ENCODE results near the gene PTPRN. TPM values are rescaled to one million over a fixed set of nuclear protein-coding genes. Genes with fewer than 3 reads are reported as not detected.
"Not testable (repeated sequence)": the region's sequence is repeated elsewhere in the genome, so short reads cannot be mapped to it uniquely, and the experiment has no call there.

The PTPRN gene
- total RNA-seq, 1 experiment from 2014 or later: not detected

DNA sequence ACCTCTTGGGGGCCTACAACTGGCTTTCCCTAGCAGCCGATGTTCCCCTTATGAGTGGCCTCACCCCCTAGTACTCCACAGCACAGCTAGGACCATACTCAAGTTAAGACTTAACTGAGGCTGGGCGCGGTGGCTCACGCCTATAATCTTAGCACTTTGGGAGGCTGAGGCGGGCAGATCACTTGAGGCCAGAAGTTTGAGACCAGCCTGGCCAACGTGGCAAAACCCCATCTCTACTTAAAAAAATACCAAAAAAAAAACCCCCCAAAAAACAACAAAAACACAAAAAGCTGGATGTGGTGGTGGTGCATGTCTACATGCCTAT is 22.1 kb downstream of the PTPRN start:
- H4K20me1 ChIP-seq (ENCODE audit: insufficient read depth); H3K27ac ChIP-seq (ENCODE audit: low read depth, low read length); DNase-seq (ENCODE audit: low read depth, low spot score); H3K9me2 ChIP-seq (ENCODE audit: insufficient read depth); H3K27me3 ChIP-seq (ENCODE audit: insufficient read depth, low read length); H3K79me2 ChIP-seq (ENCODE audit: insufficient read depth, low read length); H3K9me3 ChIP-seq (ENCODE audit: control insufficient read depth in 1 of 2, insufficient read depth in 1 of 2, low read depth in 1 of 2, low read length in 2 of 2); H3K4me2 ChIP-seq (ENCODE audit: low read length); H3K36me3 ChIP-seq (ENCODE audit: control insufficient read depth in 1 of 2, insufficient read depth in 2 of 2, low read length in 2 of 2); BruUV-seq (replicated peaks); H3K9ac ChIP-seq (ENCODE audit: low read length); H2AFZ ChIP-seq (ENCODE audit: low read depth, low read length, poor library complexity, severe bottlenecking); ATAC-seq; intact Hi-C loops (cut with micrococcal nuclease); H3K4me3 ChIP-seq (replicated peaks in 1 of 2; ENCODE audit: low read depth in 1 of 2, low read length in 2 of 2); POLR2A ChIA-PET; RAD21 ChIA-PET (ENCODE audit: low non-redundant PET in 1 of 2, low total read pairs in 2 of 2, uncharacterized antibody in 2 of 2, unreplicated experiment in 2 of 2): not testable (repeated sequence)
- H3K4me1 ChIP-seq (ENCODE audit: control insufficient read depth in 1 of 2, insufficient read depth in 2 of 2, low read length in 2 of 2): peaks cover 16 to 18% of the 10 kb centered on the region in 2 experiments
- CTCF ChIA-PET: interaction anchor here (1.2 to 1.7 kb wide), 2 partner anchors 8 kb away, joined by 3 to 18 read pairs; partner anchors contain the start of gene DNAJB2

DNA sequence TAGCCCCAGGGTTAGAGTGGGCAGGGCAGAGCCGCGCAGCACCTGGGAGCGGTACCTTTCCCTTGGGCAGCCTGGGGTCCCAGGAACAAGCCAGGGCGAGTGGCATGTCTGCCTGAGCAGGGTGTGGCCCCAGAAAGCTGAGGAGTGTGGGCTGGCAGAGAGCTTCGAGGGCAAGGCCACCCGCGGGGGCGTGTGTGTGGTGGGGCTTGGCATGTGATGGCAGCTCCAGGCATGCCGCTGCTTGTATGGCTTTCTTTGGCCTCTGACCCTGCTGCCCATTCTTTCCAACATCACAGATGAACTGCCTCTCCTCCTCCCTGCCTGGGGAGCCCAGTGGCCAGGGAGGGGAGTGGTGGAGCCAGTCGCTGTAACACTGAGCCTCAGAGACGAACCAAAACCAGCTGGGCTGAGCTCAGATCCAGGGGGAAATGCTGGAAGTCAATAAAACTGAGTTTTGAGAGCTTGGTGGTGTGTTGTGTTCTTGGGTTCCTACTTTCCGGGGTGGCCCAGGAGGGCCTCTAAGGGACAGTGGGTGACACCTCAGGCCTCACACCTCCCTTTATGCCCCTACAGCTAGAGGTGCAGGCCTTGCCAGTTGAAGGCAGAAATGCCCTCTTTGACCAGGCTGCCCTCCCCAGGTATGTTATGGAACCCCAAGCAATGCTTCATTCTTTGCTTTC is 22.6 kb downstream of the PTPRN start:
- H3K9me3 ChIP-seq (ENCODE audit: control insufficient read depth in 1 of 2, insufficient read depth in 1 of 2, low read depth in 1 of 2, low read length in 2 of 2): no peaks in the 10 kb centered on the region
- no peaks in the 10 kb centered on the region for H3K27me3 ChIP-seq (ENCODE audit: insufficient read depth, low read length)
- ATAC-seq (peak; percentile 51), DNase-seq (ENCODE audit: low read depth, low spot score) (no peak)
- TF ChIP-seq EGR1 (IDR thresholded peaks at IDR 0.05; ENCODE audit: low read depth): no peak
- TF ChIP-seq SIN3A (IDR thresholded peaks at IDR 0.05; ENCODE audit: low read depth): no peak
- TF ChIP-seq EZH2phosphoT487 (IDR thresholded peaks at IDR 0.05; ENCODE audit: borderline replicate concordance): no peak
- TF ChIP-seq, protein P1, sequence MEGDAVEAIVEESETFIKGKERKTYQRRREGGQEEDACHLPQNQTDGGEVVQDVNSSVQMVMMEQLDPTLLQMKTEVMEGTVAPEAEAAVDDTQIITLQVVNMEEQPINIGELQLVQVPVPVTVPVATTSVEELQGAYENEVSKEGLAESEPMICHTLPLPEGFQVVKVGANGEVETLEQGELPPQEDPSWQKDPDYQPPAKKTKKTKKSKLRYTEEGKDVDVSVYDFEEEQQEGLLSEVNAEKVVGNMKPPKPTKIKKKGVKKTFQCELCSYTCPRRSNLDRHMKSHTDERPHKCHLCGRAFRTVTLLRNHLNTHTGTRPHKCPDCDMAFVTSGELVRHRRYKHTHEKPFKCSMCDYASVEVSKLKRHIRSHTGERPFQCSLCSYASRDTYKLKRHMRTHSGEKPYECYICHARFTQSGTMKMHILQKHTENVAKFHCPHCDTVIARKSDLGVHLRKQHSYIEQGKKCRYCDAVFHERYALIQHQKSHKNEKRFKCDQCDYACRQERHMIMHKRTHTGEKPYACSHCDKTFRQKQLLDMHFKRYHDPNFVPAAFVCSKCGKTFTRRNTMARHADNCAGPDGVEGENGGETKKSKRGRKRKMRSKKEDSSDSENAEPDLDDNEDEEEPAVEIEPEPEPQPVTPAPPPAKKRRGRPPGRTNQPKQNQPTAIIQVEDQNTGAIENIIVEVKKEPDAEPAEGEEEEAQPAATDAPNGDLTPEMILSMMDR (IDR thresholded peaks at IDR 0.05 in 2 of 3, conservative IDR thresholded peaks at IDR 0.05 in 1 of 3; ENCODE audit: borderline replicate concordance in 1 of 3, insufficient read depth in 1 of 3, low read depth in 2 of 3, low read length in 2 of 3): no peak
- no peak for TF ChIP-seq POLR2AphosphoS5 (IDR thresholded peaks at IDR 0.05; ENCODE audit: low read depth, low read length)
- no peak for TF ChIP-seq POLR2A (IDR thresholded peaks at IDR 0.05; ENCODE audit: borderline replicate concordance, extremely low read depth, insufficient read depth, insufficient read length)
- TF ChIP-seq ELF1 (IDR thresholded peaks at IDR 0.05; ENCODE audit: borderline replicate concordance, low read depth): no peak
- no peak for TF ChIP-seq ZNF274 (IDR thresholded peaks at IDR 0.05; ENCODE audit: low read depth, low read length)
- TF ChIP-seq EZH2 (IDR thresholded peaks at IDR 0.05): no peak
- TF ChIP-seq FOSL1 (IDR thresholded peaks at IDR 0.05; ENCODE audit: low read depth): no peak
- TF ChIP-seq, protein P2, sequence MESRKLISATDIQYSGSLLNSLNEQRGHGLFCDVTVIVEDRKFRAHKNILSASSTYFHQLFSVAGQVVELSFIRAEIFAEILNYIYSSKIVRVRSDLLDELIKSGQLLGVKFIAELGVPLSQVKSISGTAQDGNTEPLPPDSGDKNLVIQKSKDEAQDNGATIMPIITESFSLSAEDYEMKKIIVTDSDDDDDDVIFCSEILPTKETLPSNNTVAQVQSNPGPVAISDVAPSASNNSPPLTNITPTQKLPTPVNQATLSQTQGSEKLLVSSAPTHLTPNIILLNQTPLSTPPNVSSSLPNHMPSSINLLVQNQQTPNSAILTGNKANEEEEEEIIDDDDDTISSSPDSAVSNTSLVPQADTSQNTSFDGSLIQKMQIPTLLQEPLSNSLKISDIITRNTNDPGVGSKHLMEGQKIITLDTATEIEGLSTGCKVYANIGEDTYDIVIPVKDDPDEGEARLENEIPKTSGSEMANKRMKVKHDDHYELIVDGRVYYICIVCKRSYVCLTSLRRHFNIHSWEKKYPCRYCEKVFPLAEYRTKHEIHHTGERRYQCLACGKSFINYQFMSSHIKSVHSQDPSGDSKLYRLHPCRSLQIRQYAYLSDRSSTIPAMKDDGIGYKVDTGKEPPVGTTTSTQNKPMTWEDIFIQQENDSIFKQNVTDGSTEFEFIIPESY (IDR thresholded peaks at IDR 0.05; ENCODE audit: extremely low read depth, insufficient replicate concordance, low read length): no peak
- TF ChIP-seq CBX3 (IDR thresholded peaks at IDR 0.05; ENCODE audit: low read depth): no peak
- TF ChIP-seq, protein P3, sequence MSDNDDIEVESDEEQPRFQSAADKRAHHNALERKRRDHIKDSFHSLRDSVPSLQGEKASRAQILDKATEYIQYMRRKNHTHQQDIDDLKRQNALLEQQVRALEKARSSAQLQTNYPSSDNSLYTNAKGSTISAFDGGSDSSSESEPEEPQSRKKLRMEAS (IDR thresholded peaks at IDR 0.05): no peak
- ChIA-PET RAD21 (ENCODE audit: low non-redundant PET in 1 of 2, low total read pairs in 2 of 2, uncharacterized antibody in 2 of 2, unreplicated experiment in 2 of 2) (no interaction called here), POLR2A (no interaction called here), CTCF (interaction anchor here (1.2 to 1.7 kb wide), 2 partner anchors 8 to 9 kb away, joined by 3 to 18 read pairs; partner anchors contain the start of gene DNAJB2)
- peak overlapping the region; percentile 18; the same call in 1 of the 2 replicates for H3K4me2 ChIP-seq (ENCODE audit: low read length)
- peaks cover 16 to 18% of the 10 kb centered on the region in 2 experiments for H3K4me1 ChIP-seq (ENCODE audit: control insufficient read depth in 1 of 2, insufficient read depth in 2 of 2, low read length in 2 of 2)
- no peaks in the 10 kb centered on the region for H3K36me3 ChIP-seq (ENCODE audit: control insufficient read depth in 1 of 2, insufficient read depth in 2 of 2, low read length in 2 of 2)
- no peak overlapping the region for H2AFZ ChIP-seq (ENCODE audit: low read depth, low read length, poor library complexity, severe bottlenecking)
- H3K9me2 ChIP-seq (ENCODE audit: insufficient read depth): no peaks in the 10 kb centered on the region
- no peaks in the 10 kb centered on the region for H4K20me1 ChIP-seq (ENCODE audit: insufficient read depth)
- no TSS peak for BruUV-seq (replicated peaks)
- H3K9ac ChIP-seq (ENCODE audit: low read length): no peak overlapping the region
- peak overlapping the region; percentile 22; the same call in 1 of the 2 replicates for H3K27ac ChIP-seq (ENCODE audit: low read depth, low read length)
- no peak overlapping the region for H3K4me3 ChIP-seq (replicated peaks in 1 of 2; ENCODE audit: low read depth in 1 of 2, low read length in 2 of 2)
- intact Hi-C loops (cut with micrococcal nuclease): no loop called here
- H3K79me2 ChIP-seq (ENCODE audit: insufficient read depth, low read length): no peaks in the 10 kb centered on the region

All from HCT116 (cell line).